H1 (cell line): ENCODE data around the gene NCOA1. TPM values are rescaled to one million over a fixed set of nuclear protein-coding genes. Genes with fewer than 3 reads are reported as not detected.

ENCODE experiments used
- BCL11A ChIP-seq, 2 experiments: IDR thresholded peaks; one replicate each; pipeline ENCODE4 v1.6.1; 2011; ENCODE audit warnings: low read depth in 2 of 2, low read length in 2 of 2, mild to moderate bottlenecking in 2 of 2
- GABPA ChIP-seq: IDR thresholded peaks from 2 replicates; pipeline ENCODE4 v1.6.1; 2011; ENCODE audit warnings: mild to moderate bottlenecking, low read length, moderate library complexity, borderline replicate concordance; ENCODE audit not compliant: insufficient read depth
- KDM5A ChIP-seq: fragments of 200-600 bp; IDR thresholded peaks from 2 replicates; pipeline ENCODE4 v1.7.1; 2012; ENCODE audit warnings: mild to moderate bottlenecking, low read length, inconsistent platforms, mixed read lengths
- RBBP5 ChIP-seq: IDR thresholded peaks from 2 replicates; pipeline ENCODE4 v1.7.1; 2012; ENCODE audit warnings: low read depth, mild to moderate bottlenecking, inconsistent platforms, low read length, moderate library complexity, borderline replicate concordance
- SP2 ChIP-seq: IDR thresholded peaks from 2 replicates; pipeline ENCODE4 v1.6.1; 2012; ENCODE audit warnings: mild to moderate bottlenecking, low read length, inconsistent platforms
- TAF1 ChIP-seq: IDR thresholded peaks from 2 replicates; pipeline ENCODE4 v1.6.1; 2011; ENCODE audit warnings: mild to moderate bottlenecking, low read depth, low read length
- polyA plus RNA-seq, 7 experiments: library from polyadenylated mRNA; depleted of rRNA in 3 of 7; stranded (reverse) in 5 of 7; unstranded in 2 of 7; fragments of >200 nt in 5 of 7; fragments of 200-250 nt in 2 of 7; gene quantifications; 1 replicate in 5 of 7; 2 replicates in 1 of 7; 4 replicates in 1 of 7; pipeline versions ENCODE4 v1.2.1 to v1.2.3, GENCODE V29; 2011 to 2013; ENCODE audit warnings: missing spikeins in 2 of 7, mixed read lengths in 2 of 7
- total RNA-seq: library from RNA; stranded (reverse); fragmentation: NEBNext Ultra II Directional; extraction: Animal tissue kit (Norgen Biotek cat#: 25700); gene quantifications from 2 replicates; pipeline ENCODE4 v1.2.1, GENCODE V29; 2021
- TF ChIP-seq, protein P1 (sequence below): fragments of 300-600 bp; sonication (generic); IDR thresholded peaks from 2 replicates; pipeline ENCODE4 v1.7.1; 2012; ENCODE audit warnings: low read length, moderate library complexity, mild to moderate bottlenecking, inconsistent platforms; ENCODE audit not compliant: insufficient replicate concordance
- TF ChIP-seq, protein P2 (sequence below): IDR thresholded peaks from 2 replicates; pipeline ENCODE4 v1.6.1; 2012; ENCODE audit warnings: low read length, inconsistent platforms

The NCOA1 gene
- total and polyA plus RNA-seq, 2 of the 8 experiments (the other 6 are each of a cell fraction or from before 2014, with no cell fraction given): 12.8 to 17.9 TPM

DNA sequence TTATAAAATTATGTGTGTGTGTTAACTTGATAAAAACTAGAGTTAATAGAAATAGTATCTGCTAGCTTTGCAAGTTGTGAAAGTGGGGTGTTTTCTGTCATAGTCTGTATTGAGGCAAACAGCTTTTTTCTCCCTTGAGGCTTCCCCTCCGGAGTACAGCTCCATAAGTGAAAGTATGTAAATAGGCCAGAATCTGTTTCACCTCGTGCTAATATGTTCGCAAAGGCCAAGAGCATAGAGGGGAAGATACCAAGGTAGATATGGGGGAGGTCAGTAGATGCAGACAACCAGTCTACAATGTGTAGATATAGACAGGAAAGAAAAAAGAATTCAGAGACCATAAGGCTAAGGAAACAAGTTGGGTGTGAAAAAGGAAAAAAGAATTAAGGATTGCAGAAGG lies 229.3 kb downstream of the NCOA1 start (continued):
- TF ChIP-seq, protein P1, sequence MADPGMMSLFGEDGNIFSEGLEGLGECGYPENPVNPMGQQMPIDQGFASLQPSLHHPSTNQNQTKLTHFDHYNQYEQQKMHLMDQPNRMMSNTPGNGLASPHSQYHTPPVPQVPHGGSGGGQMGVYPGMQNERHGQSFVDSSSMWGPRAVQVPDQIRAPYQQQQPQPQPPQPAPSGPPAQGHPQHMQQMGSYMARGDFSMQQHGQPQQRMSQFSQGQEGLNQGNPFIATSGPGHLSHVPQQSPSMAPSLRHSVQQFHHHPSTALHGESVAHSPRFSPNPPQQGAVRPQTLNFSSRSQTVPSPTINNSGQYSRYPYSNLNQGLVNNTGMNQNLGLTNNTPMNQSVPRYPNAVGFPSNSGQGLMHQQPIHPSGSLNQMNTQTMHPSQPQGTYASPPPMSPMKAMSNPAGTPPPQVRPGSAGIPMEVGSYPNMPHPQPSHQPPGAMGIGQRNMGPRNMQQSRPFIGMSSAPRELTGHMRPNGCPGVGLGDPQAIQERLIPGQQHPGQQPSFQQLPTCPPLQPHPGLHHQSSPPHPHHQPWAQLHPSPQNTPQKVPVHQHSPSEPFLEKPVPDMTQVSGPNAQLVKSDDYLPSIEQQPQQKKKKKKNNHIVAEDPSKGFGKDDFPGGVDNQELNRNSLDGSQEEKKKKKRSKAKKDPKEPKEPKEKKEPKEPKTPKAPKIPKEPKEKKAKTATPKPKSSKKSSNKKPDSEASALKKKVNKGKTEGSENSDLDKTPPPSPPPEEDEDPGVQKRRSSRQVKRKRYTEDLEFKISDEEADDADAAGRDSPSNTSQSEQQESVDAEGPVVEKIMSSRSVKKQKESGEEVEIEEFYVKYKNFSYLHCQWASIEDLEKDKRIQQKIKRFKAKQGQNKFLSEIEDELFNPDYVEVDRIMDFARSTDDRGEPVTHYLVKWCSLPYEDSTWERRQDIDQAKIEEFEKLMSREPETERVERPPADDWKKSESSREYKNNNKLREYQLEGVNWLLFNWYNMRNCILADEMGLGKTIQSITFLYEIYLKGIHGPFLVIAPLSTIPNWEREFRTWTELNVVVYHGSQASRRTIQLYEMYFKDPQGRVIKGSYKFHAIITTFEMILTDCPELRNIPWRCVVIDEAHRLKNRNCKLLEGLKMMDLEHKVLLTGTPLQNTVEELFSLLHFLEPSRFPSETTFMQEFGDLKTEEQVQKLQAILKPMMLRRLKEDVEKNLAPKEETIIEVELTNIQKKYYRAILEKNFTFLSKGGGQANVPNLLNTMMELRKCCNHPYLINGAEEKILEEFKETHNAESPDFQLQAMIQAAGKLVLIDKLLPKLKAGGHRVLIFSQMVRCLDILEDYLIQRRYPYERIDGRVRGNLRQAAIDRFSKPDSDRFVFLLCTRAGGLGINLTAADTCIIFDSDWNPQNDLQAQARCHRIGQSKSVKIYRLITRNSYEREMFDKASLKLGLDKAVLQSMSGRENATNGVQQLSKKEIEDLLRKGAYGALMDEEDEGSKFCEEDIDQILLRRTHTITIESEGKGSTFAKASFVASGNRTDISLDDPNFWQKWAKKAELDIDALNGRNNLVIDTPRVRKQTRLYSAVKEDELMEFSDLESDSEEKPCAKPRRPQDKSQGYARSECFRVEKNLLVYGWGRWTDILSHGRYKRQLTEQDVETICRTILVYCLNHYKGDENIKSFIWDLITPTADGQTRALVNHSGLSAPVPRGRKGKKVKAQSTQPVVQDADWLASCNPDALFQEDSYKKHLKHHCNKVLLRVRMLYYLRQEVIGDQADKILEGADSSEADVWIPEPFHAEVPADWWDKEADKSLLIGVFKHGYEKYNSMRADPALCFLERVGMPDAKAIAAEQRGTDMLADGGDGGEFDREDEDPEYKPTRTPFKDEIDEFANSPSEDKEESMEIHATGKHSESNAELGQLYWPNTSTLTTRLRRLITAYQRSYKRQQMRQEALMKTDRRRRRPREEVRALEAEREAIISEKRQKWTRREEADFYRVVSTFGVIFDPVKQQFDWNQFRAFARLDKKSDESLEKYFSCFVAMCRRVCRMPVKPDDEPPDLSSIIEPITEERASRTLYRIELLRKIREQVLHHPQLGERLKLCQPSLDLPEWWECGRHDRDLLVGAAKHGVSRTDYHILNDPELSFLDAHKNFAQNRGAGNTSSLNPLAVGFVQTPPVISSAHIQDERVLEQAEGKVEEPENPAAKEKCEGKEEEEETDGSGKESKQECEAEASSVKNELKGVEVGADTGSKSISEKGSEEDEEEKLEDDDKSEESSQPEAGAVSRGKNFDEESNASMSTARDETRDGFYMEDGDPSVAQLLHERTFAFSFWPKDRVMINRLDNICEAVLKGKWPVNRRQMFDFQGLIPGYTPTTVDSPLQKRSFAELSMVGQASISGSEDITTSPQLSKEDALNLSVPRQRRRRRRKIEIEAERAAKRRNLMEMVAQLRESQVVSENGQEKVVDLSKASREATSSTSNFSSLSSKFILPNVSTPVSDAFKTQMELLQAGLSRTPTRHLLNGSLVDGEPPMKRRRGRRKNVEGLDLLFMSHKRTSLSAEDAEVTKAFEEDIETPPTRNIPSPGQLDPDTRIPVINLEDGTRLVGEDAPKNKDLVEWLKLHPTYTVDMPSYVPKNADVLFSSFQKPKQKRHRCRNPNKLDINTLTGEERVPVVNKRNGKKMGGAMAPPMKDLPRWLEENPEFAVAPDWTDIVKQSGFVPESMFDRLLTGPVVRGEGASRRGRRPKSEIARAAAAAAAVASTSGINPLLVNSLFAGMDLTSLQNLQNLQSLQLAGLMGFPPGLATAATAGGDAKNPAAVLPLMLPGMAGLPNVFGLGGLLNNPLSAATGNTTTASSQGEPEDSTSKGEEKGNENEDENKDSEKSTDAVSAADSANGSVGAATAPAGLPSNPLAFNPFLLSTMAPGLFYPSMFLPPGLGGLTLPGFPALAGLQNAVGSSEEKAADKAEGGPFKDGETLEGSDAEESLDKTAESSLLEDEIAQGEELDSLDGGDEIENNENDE: no peak
- TF ChIP-seq, protein P2, sequence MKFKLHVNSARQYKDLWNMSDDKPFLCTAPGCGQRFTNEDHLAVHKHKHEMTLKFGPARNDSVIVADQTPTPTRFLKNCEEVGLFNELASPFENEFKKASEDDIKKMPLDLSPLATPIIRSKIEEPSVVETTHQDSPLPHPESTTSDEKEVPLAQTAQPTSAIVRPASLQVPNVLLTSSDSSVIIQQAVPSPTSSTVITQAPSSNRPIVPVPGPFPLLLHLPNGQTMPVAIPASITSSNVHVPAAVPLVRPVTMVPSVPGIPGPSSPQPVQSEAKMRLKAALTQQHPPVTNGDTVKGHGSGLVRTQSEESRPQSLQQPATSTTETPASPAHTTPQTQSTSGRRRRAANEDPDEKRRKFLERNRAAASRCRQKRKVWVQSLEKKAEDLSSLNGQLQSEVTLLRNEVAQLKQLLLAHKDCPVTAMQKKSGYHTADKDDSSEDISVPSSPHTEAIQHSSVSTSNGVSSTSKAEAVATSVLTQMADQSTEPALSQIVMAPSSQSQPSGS: no peak
- TF ChIP-seq KDM5A: no peak
- no peak for TF ChIP-seq SP2
- no peak for TF ChIP-seq GABPA
- TF ChIP-seq TAF1: no peak
- no peak for TF ChIP-seq RBBP5
- no peak for TF ChIP-seq BCL11A (IDR thresholded peaks at IDR 0.05; ENCODE audit: low read depth in 2 of 2, low read length in 2 of 2)
